IMR-90 (cell line): ENCODE data around the gene MEGF10. TPM values are rescaled to one million over a fixed set of nuclear protein-coding genes. Genes with fewer than 3 reads are reported as not detected.

ENCODE experiments used
- ATAC-seq: fragments of 200-7000 bp; cut with Tn5 transposase; 2 replicates; pipeline ENCODE4 v1.9.1; 2020; ENCODE audit warnings: low read depth, mild to moderate bottlenecking, moderate library complexity
- BruUV-seq: library from RNA; stranded (reverse); fragments of 400-500 nt; replicated peaks from 2 replicates; lab custom pipeline; 2021; lab: Mats Ljungman, UMichigan
- CTCF ChIA-PET: fragments of 300-600 bp; formaldehyde crosslinking; extraction: SDS; loops from one replicate; lab custom pipeline; 2021; ENCODE audit warnings: antibody characterized with exemption; lab: Yijun Ruan, JAX
- POLR2A ChIA-PET: fragments of 300-600 bp; sonication (Branson Sonifier 250); formaldehyde crosslinking; loops from one replicate; lab custom pipeline; 2022; ENCODE audit warnings: antibody characterized with exemption; ENCODE audit not compliant: unreplicated experiment; lab: Charles Lee
- DNase-seq: peaks from one replicate; pipeline ENCODE4 v3.0.0; 2013
- H2AFZ ChIP-seq: replicated peaks from 2 replicates; pipeline ENCODE3; 2013; ENCODE audit warnings: low read length, mild to moderate bottlenecking; ENCODE audit not compliant: poor library complexity
- H2AK5ac ChIP-seq: 2 replicates; pipeline ENCODE4 v1.6.1; 2013; ENCODE audit warnings: low read depth, low read length, inconsistent platforms
- H2AK9ac ChIP-seq: replicated peaks from 2 replicates; pipeline ENCODE3; 2013; ENCODE audit warnings: mild to moderate bottlenecking, low read depth, low read length, moderate library complexity; ENCODE audit not compliant: poor library complexity
- H2BK120ac ChIP-seq: 2 replicates; pipeline ENCODE4 v1.6.1; 2013; ENCODE audit warnings: low read depth, low read length, inconsistent platforms
- H2BK15ac ChIP-seq: 3 replicates; pipeline ENCODE4 v1.6.1; 2013; ENCODE audit warnings: low read depth, low read length, inconsistent platforms
- H2BK20ac ChIP-seq: 2 replicates; pipeline ENCODE4 v1.6.1; 2013; ENCODE audit warnings: low read depth, mild to moderate bottlenecking, inconsistent platforms, low read length, moderate library complexity
- H2BK5ac ChIP-seq: 2 replicates; pipeline ENCODE4 v1.6.1; 2013; ENCODE audit warnings: mild to moderate bottlenecking, low read depth, low read length, inconsistent platforms; ENCODE audit not compliant: poor library complexity, severe bottlenecking
- H3K14ac ChIP-seq: replicated peaks from 2 replicates; pipeline ENCODE4 v1.6.1; 2013; ENCODE audit warnings: low read depth, low read length, inconsistent platforms
- H3K18ac ChIP-seq: 2 replicates; pipeline ENCODE4 v1.6.1; 2013; ENCODE audit warnings: low read depth, low read length, control low read depth
- H3K23ac ChIP-seq: 2 replicates; pipeline ENCODE4 v1.6.1; 2013; ENCODE audit warnings: low read depth, low read length, inconsistent platforms
- H3K27ac ChIP-seq: 2 replicates; pipeline ENCODE4 v1.5.1; 2013; ENCODE audit warnings: mild to moderate bottlenecking, control low read depth, low read length; ENCODE audit not compliant: insufficient read depth
- H3K27me3 ChIP-seq: 2 replicates; pipeline ENCODE4 v1.6.1; 2013; ENCODE audit warnings: low read length; ENCODE audit not compliant: control insufficient read depth, insufficient read depth
- H3K36me3 ChIP-seq: 2 replicates; pipeline ENCODE4 v1.6.1; 2013; ENCODE audit warnings: low read length, mixed read lengths; ENCODE audit not compliant: control insufficient read depth, insufficient read depth
- H3K4ac ChIP-seq: 2 replicates; pipeline ENCODE4 v1.6.1; 2013; ENCODE audit warnings: low read depth, low read length, inconsistent platforms
- H3K4me1 ChIP-seq: 2 replicates; pipeline ENCODE4 v1.6.1; 2013; ENCODE audit warnings: low read length, mixed read lengths; ENCODE audit not compliant: control insufficient read depth, insufficient read depth
- H3K4me2 ChIP-seq: 2 replicates; pipeline ENCODE4 v1.6.1; 2013; ENCODE audit warnings: low read depth, mild to moderate bottlenecking, control low read depth, low read length, moderate library complexity
- H3K4me3 ChIP-seq: 2 replicates; pipeline ENCODE4 v1.5.1; 2013; ENCODE audit warnings: low read depth, mild to moderate bottlenecking, control low read depth, low read length, moderate library complexity; ENCODE audit not compliant: insufficient read depth
- H3K56ac ChIP-seq: 2 replicates; pipeline ENCODE4 v1.6.1; 2013; ENCODE audit warnings: low read length, inconsistent platforms; ENCODE audit not compliant: insufficient read depth; ENCODE audit errors: extremely low read depth
- H3K79me1 ChIP-seq, 2 experiments: 2 replicates each; pipeline ENCODE4 v1.6.1; 2013; ENCODE audit warnings: low read length in 2 of 2, inconsistent platforms in 1 of 2, low read depth in 1 of 2
- H3K9ac ChIP-seq: 2 replicates; pipeline ENCODE4 v1.6.1; 2013; ENCODE audit warnings: low read depth, low read length, control low read depth
- H3K9me1 ChIP-seq: 2 replicates; pipeline ENCODE4 v1.6.1; 2013; ENCODE audit warnings: low read length, inconsistent platforms; ENCODE audit not compliant: insufficient read depth
- H3K9me3 ChIP-seq: 2 replicates; pipeline ENCODE4 v1.6.1; 2013; ENCODE audit warnings: low read length; ENCODE audit not compliant: control insufficient read depth, insufficient read depth
- H4K20me1 ChIP-seq: 2 replicates; pipeline ENCODE4 v1.6.1; 2013; ENCODE audit warnings: low read length, inconsistent platforms; ENCODE audit not compliant: insufficient read depth
- H4K5ac ChIP-seq: 2 replicates; pipeline ENCODE4 v1.6.1; 2013; ENCODE audit warnings: mild to moderate bottlenecking, low read depth, low read length, control low read depth
- H4K8ac ChIP-seq, 2 experiments: 2 replicates each; pipeline ENCODE4 v1.6.1; 2013; ENCODE audit warnings: low read depth in 2 of 2, low read length in 2 of 2, control low read depth in 1 of 2, inconsistent platforms in 1 of 2
- H4K91ac ChIP-seq: 2 replicates; pipeline ENCODE4 v1.6.1; 2013; ENCODE audit warnings: low read depth, low read length, inconsistent platforms; ENCODE audit not compliant: insufficient read depth
- CEBPB ChIP-seq: IDR thresholded peaks from 2 replicates; pipeline ENCODE4 v1.6.1; 2012; ENCODE audit warnings: low read depth, low read length, improper control_type of control experiment
- CHD1 ChIP-seq: IDR thresholded peaks from 2 replicates; pipeline ENCODE4 v1.6.1; 2012; ENCODE audit warnings: low read depth, low read length, improper control_type of control experiment
- FOS ChIP-seq: fragments of 150-350 bp; IDR thresholded peaks from 2 replicates; pipeline ENCODE4 v1.6.1; 2016; ENCODE audit warnings: low read depth, low read length
- MXI1 ChIP-seq: IDR thresholded peaks from 2 replicates; pipeline ENCODE4 v1.6.1; 2012; ENCODE audit warnings: low read depth, mild to moderate bottlenecking, low read length, moderate library complexity, borderline replicate concordance
- POLR2A ChIP-seq: IDR thresholded peaks from 2 replicates; pipeline ENCODE4 v1.6.1; 2012; ENCODE audit warnings: mild to moderate bottlenecking, low read depth, low read length
- RAD21 ChIP-seq: IDR thresholded peaks from 2 replicates; pipeline ENCODE4 v1.6.1; 2012; ENCODE audit warnings: low read length, improper control_type of control experiment
- RCOR1 ChIP-seq: IDR thresholded peaks from 2 replicates; pipeline ENCODE4 v1.6.1; 2012; ENCODE audit warnings: mild to moderate bottlenecking, low read length, improper control_type of control experiment; ENCODE audit not compliant: insufficient replicate concordance
- RFX5 ChIP-seq: IDR thresholded peaks from 2 replicates; pipeline ENCODE4 v1.8.0; 2012; ENCODE audit warnings: low read depth, mild to moderate bottlenecking, low read length, moderate library complexity
- WGBS, 2 experiments: methylation state at CpG; one replicate each; pipeline versions ENCODE4 v1.1.5 to v1.1.7; 2013; ENCODE audit warnings: missing lambda C conversion rate in 2 of 2; ENCODE audit not compliant: insufficient read length in 1 of 2; ENCODE audit errors: extremely low coverage in 2 of 2; 5-methylcytosine and 5-hydroxymethylcytosine counted together
- dilution Hi-C: fragments of 300-500 bp; cut with HindIII; formaldehyde crosslinking; loops from one replicate; pipeline ENCODE4 v1.14.3; 2018; ENCODE audit warnings: low sequenced_read_pairs; ENCODE audit not compliant: unreplicated experiment
- in situ Hi-C: fragments of 300-500 bp; cut with MboI; formaldehyde crosslinking; loops from 3 replicates; pipeline ENCODE4 v1.14.3; 2019; ENCODE audit warnings: low sequenced_read_pairs, inconsistent platforms, mixed read lengths
- intact Hi-C: fragments of 100-400 bp; cut with micrococcal nuclease; formaldehyde crosslinking; loops from 2 replicates; pipeline ENCODE4 v1.10.0; 2022
- polyA plus RNA-seq, 3 experiments: library from polyadenylated mRNA; depleted of rRNA; stranded (reverse); fragments of >200 nt; gene quantifications; 2 replicates each; pipeline ENCODE4 v1.2.3, GENCODE V29; 2012; ENCODE audit warnings: low replicate concordance in 1 of 3
- total RNA-seq: library from RNA; depleted of rRNA; stranded (reverse); fragments of >200 nt; gene quantifications from 2 replicates; pipeline ENCODE4 v1.2.3, GENCODE V29; 2012
- TF ChIP-seq, protein P1 (sequence below): fragments of 150-350 bp; IDR thresholded peaks from 2 replicates; pipeline ENCODE4 v1.6.1; 2016; ENCODE audit warnings: low read depth, mild to moderate bottlenecking, low read length, moderate library complexity, borderline replicate concordance

The MEGF10 gene
- total and polyA plus RNA-seq, 2 of the 4 experiments (the other 2 are of a cell fraction), result not detected

DNA sequence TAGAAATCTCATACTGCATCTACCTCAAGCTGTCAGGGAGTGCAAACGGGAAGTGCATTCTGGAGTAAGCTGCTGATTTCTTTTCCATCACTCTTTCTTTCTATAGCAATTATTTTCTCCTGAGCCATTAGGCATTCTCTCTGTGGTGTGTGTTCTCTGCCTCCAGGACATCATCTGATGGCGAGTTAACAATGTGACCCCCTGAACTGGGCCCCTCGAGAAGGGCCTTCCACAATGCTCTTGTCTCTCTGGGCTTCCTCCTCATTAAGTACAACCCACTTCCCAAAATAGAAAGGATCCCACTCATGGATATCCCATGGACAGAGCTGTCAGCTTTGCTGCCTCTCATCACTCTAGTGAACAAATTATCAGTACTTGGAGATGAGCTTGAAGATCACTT is 130.2 kb downstream of the MEGF10 start:
- Histone ChIP-seq H2AK5ac (no peak overlapping the region), H2AFZ (no peak overlapping the region), H2BK20ac (no peak overlapping the region), H3K56ac (no peak overlapping the region), H4K5ac (no peak overlapping the region), H3K18ac (no peak overlapping the region), H2BK5ac (no peak overlapping the region), H3K4me1 (no peaks in the 10 kb centered on the region), H3K27me3 (peaks cover 10% of the 10 kb centered on the region), H4K8ac (no peak overlapping the region), H3K4me2 (no peak overlapping the region), H3K27ac (no peak overlapping the region), H3K14ac (no peak overlapping the region), H3K4ac (no peak overlapping the region), H3K36me3 (no peaks in the 10 kb centered on the region), H2AK9ac (no peak overlapping the region), H3K79me1 (no peaks in the 10 kb centered on the region), H3K9me1 (no peaks in the 10 kb centered on the region), H2BK15ac (no peak overlapping the region), H2BK120ac (no peak overlapping the region), H3K4me3 (no peak overlapping the region), H4K91ac (no peak overlapping the region), H4K20me1 (no peaks in the 10 kb centered on the region), H3K9me3 (no peaks in the 10 kb centered on the region), H3K23ac (no peak overlapping the region), H3K9ac (no peak overlapping the region)
- no peak for TF ChIP-seq RCOR1
- no peak for TF ChIP-seq RAD21
- no peak for TF ChIP-seq MXI1
- TF ChIP-seq FOS, result no peak
- TF ChIP-seq CEBPB, result no peak
- TF ChIP-seq, protein P1, sequence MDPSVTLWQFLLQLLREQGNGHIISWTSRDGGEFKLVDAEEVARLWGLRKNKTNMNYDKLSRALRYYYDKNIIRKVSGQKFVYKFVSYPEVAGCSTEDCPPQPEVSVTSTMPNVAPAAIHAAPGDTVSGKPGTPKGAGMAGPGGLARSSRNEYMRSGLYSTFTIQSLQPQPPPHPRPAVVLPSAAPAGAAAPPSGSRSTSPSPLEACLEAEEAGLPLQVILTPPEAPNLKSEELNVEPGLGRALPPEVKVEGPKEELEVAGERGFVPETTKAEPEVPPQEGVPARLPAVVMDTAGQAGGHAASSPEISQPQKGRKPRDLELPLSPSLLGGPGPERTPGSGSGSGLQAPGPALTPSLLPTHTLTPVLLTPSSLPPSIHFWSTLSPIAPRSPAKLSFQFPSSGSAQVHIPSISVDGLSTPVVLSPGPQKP, result no peak
- no peak for TF ChIP-seq RFX5
- no peak for TF ChIP-seq CHD1
- no peak for TF ChIP-seq POLR2A
- BruUV-seq, result no TSS peak
- intact Hi-C loops (no loop called here), in situ Hi-C loops (no loop called here), dilution Hi-C loops (no loop called here)
- no peak for DNase-seq
- no CpG with 5 or more reads among the region's 3 CpGs for WGBS, 2 experiments
- ChIA-PET CTCF (no interaction called here), POLR2A (no interaction called here)
- no peak for ATAC-seq
